HepG2 (cell line): ENCODE data around the gene CDK2AP2. TPM values are rescaled to one million over a fixed set of nuclear protein-coding genes. Genes with fewer than 3 reads are reported as not detected.
A peak's percentile ranks its signal among the peaks of the same experiment; 100 is the strongest.
"Not testable (repeated sequence)": the region's sequence is repeated elsewhere in the genome, so short reads cannot be mapped to it uniquely, and the experiment has no call there.

Source experiments
- ATAC-seq: fragments of 200-7000 bp; cut with Tn5 transposase; 3 replicates; pipeline ENCODE4 v1.9.1; 2020; ENCODE audit warnings: mild to moderate bottlenecking, moderate library complexity
- BruUV-seq: library from RNA; stranded (reverse); fragments of 400-500 nt; replicated peaks from 2 replicates; lab custom pipeline; 2021; lab: Mats Ljungman, UMichigan
- CTCF ChIA-PET: fragments of 300-600 bp; formaldehyde crosslinking; extraction: SDS; loops from one replicate; lab custom pipeline; 2021; ENCODE audit warnings: low total read pairs, inconsistent platforms, low intra/inter-chr PET ratio; lab: Yijun Ruan, JAX
- POLR2A ChIA-PET: fragments of 350-600 bp; sonication (Branson Sonifier 250); formaldehyde crosslinking; loops from one replicate; lab custom pipeline; 2020; ENCODE audit warnings: antibody characterized with exemption, inconsistent platforms; lab: Yijun Ruan, JAX
- DNase-seq: peaks from one replicate; pipeline ENCODE4 v3.0.0-alpha.2; 2015; ENCODE audit warnings: low spot score
- FAIRE-seq: peaks from 3 replicates; lab custom pipeline; 2011; peaks lifted over from hg19 to GRCh38; lab: Jason Lieb, UNC
- H2AFZ ChIP-seq: one replicate; pipeline ENCODE4 v1.6.1; 2011; ENCODE audit warnings: low read length, inconsistent platforms
- H3K27ac ChIP-seq: fragments of 300-600 bp; 3 replicates; pipeline ENCODE4 v1.8.0; 2011; ENCODE audit warnings: mixed run types, mild to moderate bottlenecking, mixed read lengths, low read length, inconsistent platforms; ENCODE audit not compliant: insufficient read depth; ENCODE audit errors: extremely low read length
- H3K27me3 ChIP-seq, 2 experiments: fragments of 200-600 bp in 1 of 2; 2 replicates in 1 of 2; 3 replicates in 1 of 2; pipeline versions ENCODE4 v1.6.0 to v1.8.0; 2011; ENCODE audit warnings: low read length in 2 of 2, mild to moderate bottlenecking in 2 of 2, moderate library complexity in 2 of 2, inconsistent platforms in 1 of 2; ENCODE audit not compliant: insufficient read depth in 2 of 2, control insufficient read depth in 1 of 2
- H3K36me3 ChIP-seq, 2 experiments: fragments of 200-600 bp in 1 of 2; replicated peaks in 1 of 2; 2 replicates in 1 of 2; 3 replicates in 1 of 2; pipeline versions ENCODE4 v1.5.1 to v1.8.0; 2011; ENCODE audit warnings: low read length in 2 of 2, inconsistent platforms in 1 of 2; ENCODE audit not compliant: insufficient read depth in 2 of 2, control insufficient read depth in 1 of 2
- H3K4me1 ChIP-seq: 2 replicates; pipeline ENCODE4 v1.5.1; 2012; ENCODE audit warnings: low read length, inconsistent platforms; ENCODE audit not compliant: insufficient read depth
- H3K4me2 ChIP-seq: 2 replicates; pipeline ENCODE4 v1.6.0; 2011; ENCODE audit warnings: low read depth, low read length, inconsistent platforms
- H3K4me3 ChIP-seq, 3 experiments: fragments of 200-600 bp in 1 of 3; sonication (generic), shearing (Covaris generic) in 1 of 3; replicated peaks in 1 of 3; 2 replicates each; pipeline ENCODE4 v1.5.1; 2011 to 2016; ENCODE audit warnings: low read length in 3 of 3, inconsistent platforms in 2 of 3, low read depth in 2 of 3, mild to moderate bottlenecking in 2 of 3, control low read depth in 1 of 3, mixed read lengths in 1 of 3; ENCODE audit not compliant: insufficient read depth in 1 of 3
- H3K79me2 ChIP-seq: one replicate; pipeline ENCODE4 v1.6.1; 2011; ENCODE audit warnings: low read length, inconsistent platforms; ENCODE audit not compliant: insufficient read depth
- H3K9ac ChIP-seq: 2 replicates; pipeline ENCODE4 v1.6.0; 2011; ENCODE audit warnings: mild to moderate bottlenecking, low read depth, low read length, inconsistent platforms; ENCODE audit not compliant: insufficient read depth
- H3K9me3 ChIP-seq: 2 replicates; pipeline ENCODE4 v1.5.1; 2012; ENCODE audit warnings: mild to moderate bottlenecking, low read length
- H4K20me1 ChIP-seq: 2 replicates; pipeline ENCODE4 v1.6.0; 2011; ENCODE audit warnings: inconsistent platforms, mild to moderate bottlenecking, low read length, moderate library complexity; ENCODE audit not compliant: insufficient read depth
- FOXP1 ChIP-seq, 2 experiments: fragments of 450-650 bp in 1 of 2; IDR thresholded peaks; 2 replicates each; pipeline ENCODE4 v1.6.1; 2017 to 2018; ENCODE audit warnings: antibody characterized with exemption in 1 of 2
- JUNB ChIP-seq: sonication (generic); formaldehyde crosslinking; IDR thresholded peaks from 2 replicates; pipeline ENCODE4 v1.8.0; 2022; ENCODE audit warnings: missing genetic modification reagents, mild to moderate bottlenecking, borderline replicate concordance
- TEAD2 ChIP-seq: sonication (generic); formaldehyde crosslinking; IDR thresholded peaks from 2 replicates; pipeline ENCODE4 v1.9.0; 2021; ENCODE audit warnings: missing genetic modification reagents
- WGBS: methylation state at CpG from one replicate; pipeline ENCODE4 v1.1.6; 2017; ENCODE audit warnings: low lambda C conversion rate; 5-methylcytosine and 5-hydroxymethylcytosine counted together
- in situ Hi-C: cut with HindIII; loops from 2 replicates; pipeline ENCODE4 v1.10.0; 2017; ENCODE audit warnings: low pct_unique_long_range_greater_than_20kb; ENCODE audit not compliant: extremely low pct_ligation_motif_present
- intact Hi-C: fragments of 100-400 bp; cut with micrococcal nuclease; formaldehyde crosslinking; loops from one replicate; pipeline ENCODE4 v1.10.0; 2022; ENCODE audit not compliant: unreplicated experiment
- polyA plus RNA-seq, 8 experiments: library from polyadenylated mRNA; depleted of rRNA in 3 of 8; stranded (reverse) in 7 of 8; unstranded in 1 of 8; fragments of >200 nt; fragmentation: Illumina TruSeq in 4 of 8; extraction: Trizol in 4 of 8; gene quantifications; 2 replicates each; pipeline versions ENCODE4 v1.2.1 to v1.2.3, GENCODE V29; 2011 to 2016; ENCODE audit warnings: low read depth in 4 of 8, missing spikeins in 1 of 8, mixed read lengths in 1 of 8; ENCODE audit not compliant: insufficient read depth in 1 of 8
- total RNA-seq, 5 experiments: library from RNA; depleted of rRNA; stranded (reverse); fragments of >200 nt; fragmentation: Illumina TruSeq; extraction: Trizol; gene quantifications; 2 replicates each; pipeline ENCODE4 v1.2.3, GENCODE V29; 2016; ENCODE audit warnings: low read depth in 1 of 5
- TF ChIP-seq, protein P1 (sequence below): sonication (generic); formaldehyde crosslinking; IDR thresholded peaks from 2 replicates; pipeline ENCODE4 v1.4.0; 2020; ENCODE audit warnings: missing genetic modification reagents; ENCODE audit errors: not compliant biosample characterization

The CDK2AP2 gene
- total and polyA plus RNA-seq, 2 of the 13 experiments (the other 11 are each of a cell fraction or from before 2014, with no cell fraction given), result 15.0 to 23.2 TPM

GRCh38 chr11:67548555-67549110, 40.7 kb upstream of the CDK2AP2 start:
- ATAC-seq (no peak), FAIRE-seq (no peak), DNase-seq (no peak)
- TF ChIP-seq, protein P1, sequence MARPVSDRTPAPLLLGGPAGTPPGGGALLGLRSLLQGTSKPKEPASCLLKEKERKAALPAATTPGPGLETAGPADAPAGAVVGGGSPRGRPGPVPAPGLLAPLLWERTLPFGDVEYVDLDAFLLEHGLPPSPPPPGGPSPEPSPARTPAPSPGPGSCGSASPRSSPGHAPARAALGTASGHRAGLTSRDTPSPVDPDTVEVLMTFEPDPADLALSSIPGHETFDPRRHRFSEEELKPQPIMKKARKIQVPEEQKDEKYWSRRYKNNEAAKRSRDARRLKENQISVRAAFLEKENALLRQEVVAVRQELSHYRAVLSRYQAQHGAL (CRISPR knock-in tag), result no peak
- no peak for TF ChIP-seq FOXP1 (IDR thresholded peaks at IDR 0.05)
- TF ChIP-seq FOXP1 (CRISPR knock-in tag; IDR thresholded peaks at IDR 0.05), result 0 out of 2 replicates have a peak, but pooled peaks have one; percentile 10
- TF ChIP-seq JUNB (CRISPR knock-in tag), result no peak
- no peak for TF ChIP-seq TEAD2
- POLR2A ChIA-PET, result no interaction called here
- WGBS, result 27% methylated on average over 9 of the region's 9 CpGs
- H3K79me2 ChIP-seq, result no peaks in the 10 kb centered on the region
- no peaks in the 10 kb centered on the region for H4K20me1 ChIP-seq
- no peak overlapping the region for H3K4me2 ChIP-seq
- in situ Hi-C loops (no loop called here), intact Hi-C loops (loop anchor here (1.0 kb wide), 1 partner anchor 10 kb away; no protein-coding TSS in a partner anchor)
- H3K36me3 ChIP-seq, result no peaks in the 10 kb centered on the region
- H2AFZ ChIP-seq, result no peak overlapping the region
- no peak overlapping the region for H3K9ac ChIP-seq
- CTCF ChIA-PET, result no interaction called here
- no peak overlapping the region for H3K27ac ChIP-seq
- no TSS peak for BruUV-seq
- H3K9me3 ChIP-seq, result peaks cover 13% of the 10 kb centered on the region
- H3K4me3 ChIP-seq, result no peak overlapping the region
- H3K4me1 ChIP-seq, result peaks cover 39% of the 10 kb centered on the region
- H3K27me3 ChIP-seq, result no peaks in the 10 kb centered on the region

- FAIRE-seq, H3K4me3 ChIP-seq, H3K36me3 ChIP-seq, ATAC-seq, BruUV-seq, H3K27ac ChIP-seq, in situ Hi-C loops, H3K4me2 ChIP-seq, H4K20me1 ChIP-seq, POLR2A ChIA-PET, DNase-seq, H3K27me3 ChIP-seq, H3K9ac ChIP-seq, H3K79me2 ChIP-seq, H2AFZ ChIP-seq, CTCF ChIA-PET: not testable (repeated sequence)
- Histone ChIP-seq H3K4me1 (peaks cover 39% of the 10 kb centered on the region), H3K9me3 (peaks cover 13% of the 10 kb centered on the region)
- 59% methylated on average over 4 of the region's 4 CpGs for WGBS
- intact Hi-C loops, result loop anchor here (1.0 kb wide), 1 partner anchor 10 kb away; no protein-coding TSS in a partner anchor
Measured at GRCh38 chr11:67548112-67548511, 40.1 kb upstream of the CDK2AP2 start.
